Fibroblast of pulmonary artery (primary cell): ENCODE data around the gene ASTN1.

ENCODE experiments used
- DNase-seq: peaks from one replicate; pipeline ENCODE4 v3.0.0-alpha.2; 2010; ENCODE audit warnings: low read depth
- H3K4me3 ChIP-seq: replicated peaks from 2 replicates; pipeline ENCODE4 v1.5.1; 2011; ENCODE audit warnings: low read depth, mild to moderate bottlenecking, control low read depth, low read length, moderate library complexity
- TF ChIP-seq, protein P1 (sequence below): IDR thresholded peaks from 2 replicates; pipeline ENCODE4 v1.5.1; 2011; ENCODE audit warnings: mild to moderate bottlenecking, control low read depth, low read length, inconsistent platforms; ENCODE audit errors: missing control alignments

Gene ASTN1

DNA sequence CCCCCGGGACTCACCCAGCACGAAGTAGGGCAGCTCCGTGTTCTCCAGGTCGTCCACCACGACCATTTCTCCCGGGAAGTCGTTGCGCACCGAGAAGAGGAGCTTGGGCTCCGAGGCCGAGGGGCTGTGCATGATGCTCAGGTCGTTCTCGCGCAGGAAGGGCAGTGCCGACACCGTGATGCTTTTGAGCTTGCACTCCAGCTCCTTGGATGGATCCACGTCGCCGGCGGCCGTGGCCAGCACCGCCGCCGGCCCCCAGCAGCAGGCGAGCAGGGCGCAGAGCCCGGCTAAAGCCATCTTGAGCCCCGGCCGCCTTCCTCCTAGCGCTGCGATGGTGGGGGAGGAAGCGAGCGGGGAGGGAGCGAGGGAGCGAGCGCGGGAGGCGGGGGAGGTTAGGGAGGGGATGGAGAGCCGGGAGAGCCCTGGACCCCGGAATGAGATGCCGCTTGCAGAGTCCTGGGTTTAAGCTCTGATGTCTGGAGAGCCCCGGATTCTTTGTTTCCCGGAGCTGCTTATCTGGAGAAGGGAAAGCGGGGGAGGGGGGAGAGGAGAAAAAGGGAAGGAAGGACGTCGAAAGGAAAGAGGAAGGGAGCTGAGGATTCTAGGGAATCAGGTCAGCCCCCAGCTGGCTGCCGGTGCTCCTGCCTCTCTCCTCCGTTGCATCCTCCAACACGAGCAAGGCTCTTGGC lies at the start of gene ASTN1:
Gene ASTN1 (minus strand): TSS at position 333 of the 689 bp plus-strand sequence. CDS start 36 bp downstream, at position 297.
- DNase-seq = no peak
- TF ChIP-seq, protein P1, sequence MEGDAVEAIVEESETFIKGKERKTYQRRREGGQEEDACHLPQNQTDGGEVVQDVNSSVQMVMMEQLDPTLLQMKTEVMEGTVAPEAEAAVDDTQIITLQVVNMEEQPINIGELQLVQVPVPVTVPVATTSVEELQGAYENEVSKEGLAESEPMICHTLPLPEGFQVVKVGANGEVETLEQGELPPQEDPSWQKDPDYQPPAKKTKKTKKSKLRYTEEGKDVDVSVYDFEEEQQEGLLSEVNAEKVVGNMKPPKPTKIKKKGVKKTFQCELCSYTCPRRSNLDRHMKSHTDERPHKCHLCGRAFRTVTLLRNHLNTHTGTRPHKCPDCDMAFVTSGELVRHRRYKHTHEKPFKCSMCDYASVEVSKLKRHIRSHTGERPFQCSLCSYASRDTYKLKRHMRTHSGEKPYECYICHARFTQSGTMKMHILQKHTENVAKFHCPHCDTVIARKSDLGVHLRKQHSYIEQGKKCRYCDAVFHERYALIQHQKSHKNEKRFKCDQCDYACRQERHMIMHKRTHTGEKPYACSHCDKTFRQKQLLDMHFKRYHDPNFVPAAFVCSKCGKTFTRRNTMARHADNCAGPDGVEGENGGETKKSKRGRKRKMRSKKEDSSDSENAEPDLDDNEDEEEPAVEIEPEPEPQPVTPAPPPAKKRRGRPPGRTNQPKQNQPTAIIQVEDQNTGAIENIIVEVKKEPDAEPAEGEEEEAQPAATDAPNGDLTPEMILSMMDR = no peak
- peak within 1 kb of the TSS; percentile 10 for H3K4me3 ChIP-seq

DNA sequence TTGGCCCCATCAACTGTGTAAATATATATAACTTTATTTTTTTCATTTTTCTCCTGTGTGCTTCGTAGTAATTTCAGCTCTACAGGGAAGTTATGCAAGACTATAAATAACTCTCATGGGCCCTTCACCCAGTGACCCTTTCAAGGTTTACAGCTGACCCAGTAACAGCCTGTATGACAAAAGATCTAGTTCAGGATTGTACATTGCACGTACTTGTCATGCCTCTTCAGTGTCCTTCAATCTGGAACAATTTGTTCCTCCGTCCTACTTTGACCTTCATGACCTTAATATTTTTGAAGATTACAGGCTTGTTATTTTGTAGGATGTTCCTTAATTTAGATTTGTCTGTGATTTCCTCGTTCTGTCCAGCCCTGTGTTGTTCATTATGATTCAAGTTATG lies 46.7 kb upstream of the ASTN1 start:
- H3K4me3 ChIP-seq = no peak overlapping the region
- DNase-seq = no peak
- TF ChIP-seq, protein P1 = no peak

DNA sequence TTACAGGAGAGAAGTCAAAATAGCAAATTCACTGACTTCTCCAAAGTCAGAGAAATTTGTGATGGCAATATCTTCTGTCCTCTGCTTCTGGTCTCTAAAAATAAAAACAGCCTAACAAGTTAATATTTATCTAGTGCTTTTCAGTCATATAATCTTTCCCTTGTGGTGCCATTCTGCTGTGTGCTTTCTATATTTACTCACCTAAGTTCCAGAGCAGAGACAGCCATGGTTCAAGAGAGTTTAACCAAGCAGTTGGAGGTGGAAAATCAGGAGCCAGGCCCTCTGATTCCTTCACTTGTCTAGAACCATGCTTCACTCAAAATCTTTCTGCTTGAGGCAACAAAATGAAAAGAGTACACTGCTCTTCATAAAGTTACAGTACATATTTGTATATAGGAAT lies 45.6 kb upstream of the ASTN1 start:
- TF ChIP-seq, protein P1 = no peak

DNA sequence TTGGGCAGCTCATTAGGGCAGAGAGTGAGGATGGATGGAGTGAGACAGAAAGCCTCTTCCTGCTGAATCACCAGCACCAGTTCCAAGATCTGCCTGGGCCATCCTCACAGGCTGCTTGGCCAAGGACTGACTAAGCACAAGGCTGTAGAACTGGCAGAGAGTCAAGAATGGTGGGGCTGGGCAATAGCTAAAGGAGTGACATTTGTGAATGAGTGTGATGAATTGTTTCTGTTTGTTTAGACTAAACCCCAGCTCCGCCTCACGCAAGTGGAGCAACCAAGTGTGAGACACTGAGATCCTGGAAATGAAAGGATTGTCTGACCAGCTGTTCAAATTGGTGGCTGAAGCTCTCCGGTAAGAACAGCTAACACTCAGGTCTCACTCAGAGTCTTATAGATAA lies 44.8 kb upstream of the ASTN1 start:
- TF ChIP-seq, protein P1 = no peak
- H3K4me3 ChIP-seq = no peak overlapping the region
- DNase-seq = peak; percentile 99

More for the DNA sequence above, 45.6 kb upstream of the ASTN1 start:
- H3K4me3 ChIP-seq = no peak overlapping the region
- no peak for DNase-seq

DNA sequence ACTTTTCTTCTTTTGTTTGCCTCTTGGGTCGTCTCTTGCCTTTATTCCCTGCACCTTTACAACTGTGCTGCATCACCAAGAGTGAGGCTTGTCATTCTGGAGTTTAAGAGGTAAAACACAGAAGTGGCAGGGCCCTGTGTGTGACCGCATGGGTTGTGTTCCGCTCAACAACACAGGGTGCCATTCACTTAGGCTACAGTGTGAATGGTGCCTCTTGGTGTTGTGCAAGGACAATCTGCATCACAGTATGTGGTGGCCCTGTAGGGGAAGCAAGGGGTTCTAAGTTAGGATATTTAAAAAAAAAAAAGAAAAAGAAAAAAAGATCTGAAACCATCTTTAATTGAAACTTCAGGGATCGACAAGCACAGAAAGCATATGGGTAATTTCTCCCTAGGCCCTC lies 44.4 kb upstream of the ASTN1 start:
- TF ChIP-seq, protein P1 = no peak
- DNase-seq = no peak
- H3K4me3 ChIP-seq = no peak overlapping the region

DNA sequence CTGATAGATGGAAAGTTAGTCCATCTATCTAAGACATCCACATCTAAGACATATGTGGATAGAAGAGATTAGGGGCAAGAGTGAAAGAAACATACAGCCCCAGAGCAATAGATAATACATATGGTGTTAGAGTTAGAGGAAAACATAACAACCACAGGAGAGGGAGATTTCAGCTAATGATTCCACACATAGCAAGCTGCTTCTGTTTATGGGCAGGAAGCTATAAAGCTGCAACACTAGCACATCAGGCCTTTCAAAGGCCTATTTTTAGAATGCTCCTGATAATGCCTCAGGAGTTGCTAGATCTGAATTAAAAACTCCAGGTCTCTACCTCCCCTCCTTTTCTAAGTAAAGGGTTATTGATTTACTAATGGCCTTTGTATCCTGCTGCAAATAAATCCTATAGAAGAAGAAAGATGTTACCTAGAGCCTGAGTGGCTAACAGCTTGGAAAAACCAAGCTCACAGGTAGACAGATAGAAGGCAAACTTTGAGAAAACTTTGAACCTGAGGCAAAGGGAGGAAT lies 42.4 kb upstream of the ASTN1 start:
- no peak overlapping the region for H3K4me3 ChIP-seq
- DNase-seq = no peak

More for the DNA sequence above, 42.4 kb upstream of the ASTN1 start:
- TF ChIP-seq, protein P1 = no peak
